Spinal cord (tissue), 10 donors: ENCODE data around the gene TTC32. TPM values are rescaled to one million over a fixed set of nuclear protein-coding genes. Genes with fewer than 3 reads are reported as not detected.
A peak's percentile ranks its signal among the peaks of the same experiment; 100 is the strongest.
"Not testable (repeated sequence)": the region's sequence is repeated elsewhere in the genome, so short reads cannot be mapped to it uniquely, and the experiment has no call there.

ENCODE experiments used
- DNase-seq, 6 donors: peaks; one replicate each; pipeline versions ENCODE4 v3.0.0 to v3.0.0-alpha.2; 2013 to 2015; ENCODE audit warnings: low spot score in 6 of 6, low read depth in 4 of 6
- H3K27ac ChIP-seq: one replicate; pipeline ENCODE4 v1.5.1; 2013; ENCODE audit warnings: low read depth, low read length, control low read depth
- H3K27me3 ChIP-seq: one replicate; pipeline ENCODE4 v1.6.1; 2013; ENCODE audit warnings: low read length; ENCODE audit not compliant: control insufficient read depth, insufficient read depth
- H3K36me3 ChIP-seq: one replicate; pipeline ENCODE4 v1.6.1; 2013; ENCODE audit warnings: low read length; ENCODE audit not compliant: control insufficient read depth, insufficient read depth
- H3K4me1 ChIP-seq: one replicate; pipeline ENCODE4 v1.6.1; 2013; ENCODE audit warnings: low read length; ENCODE audit not compliant: control insufficient read depth, insufficient read depth
- H3K4me3 ChIP-seq: one replicate; pipeline ENCODE4 v1.5.1; 2013; ENCODE audit warnings: low read depth, low read length, control low read depth
- H3K9me3 ChIP-seq: one replicate; pipeline ENCODE4 v1.6.1; 2013; ENCODE audit warnings: low read length; ENCODE audit not compliant: control insufficient read depth, insufficient read depth
- WGBS: methylation state at CpG from one replicate; pipeline ENCODE4 v1.1.5; 2013; ENCODE audit warnings: missing lambda C conversion rate; ENCODE audit not compliant: insufficient coverage; 5-methylcytosine and 5-hydroxymethylcytosine counted together
- polyA plus RNA-seq, 2 donors: library from polyadenylated mRNA; unstranded; fragments of 120-200 nt; gene quantifications; one replicate each; pipeline ENCODE4 v1.2.1, GENCODE V29; 2013; ENCODE audit not compliant: insufficient read length in 2 of 2
- total RNA-seq, 2 donors: library from RNA; depleted of rRNA in 1 of 2; stranded (reverse); fragments of 120-200 nt in 1 of 2; fragments of >200 nt in 1 of 2; gene quantifications; one replicate each; pipeline versions ENCODE4 v1.2.3 to v1.2.4, GENCODE V29; 2013 to 2014
- donor health status: healthy.

The TTC32 gene
- total and polyA plus RNA-seq, 4 donors: 10.7 to 34.2 (median 21.8) TPM

GRCh38 chr2:19932928-19933327 lies 31.1 kb upstream of the TTC32 start:
- WGBS: 63% methylated on average over 2 of the region's 2 CpGs
- no peaks in the 10 kb centered on the region for H3K4me1 ChIP-seq
- no peak overlapping the region for H3K4me3 ChIP-seq
- no peaks in the 10 kb centered on the region for H3K27me3 ChIP-seq
- H3K36me3 ChIP-seq: peaks cover 6% of the 10 kb centered on the region
- H3K9me3 ChIP-seq: peaks cover 3% of the 10 kb centered on the region
- H3K27ac ChIP-seq: no peak overlapping the region
- peak in 1 of 6 donors; percentile 3 for DNase-seq

GRCh38 chr2:19929226-19929625 lies 27.4 kb upstream of the TTC32 start:
- no peak for DNase-seq
- Histone ChIP-seq H3K4me1 (no peaks in the 10 kb centered on the region), H3K36me3 (peaks cover 6% of the 10 kb centered on the region)

GRCh38 chr2:19927816-19928215 lies 26.0 kb upstream of the TTC32 start:
- DNase-seq, H3K27ac ChIP-seq, H3K9me3 ChIP-seq, H3K4me3 ChIP-seq, H3K27me3 ChIP-seq, H3K4me1 ChIP-seq, H3K36me3 ChIP-seq: not testable (repeated sequence)
- WGBS: no CpG with 5 or more reads among the region's 1 CpG

More at GRCh38 chr2:19929226-19929625, 27.4 kb upstream of the TTC32 start:
- no peak overlapping the region for H3K4me3 ChIP-seq
- H3K27ac ChIP-seq: no peak overlapping the region
- H3K27me3 ChIP-seq: no peaks in the 10 kb centered on the region
- H3K9me3 ChIP-seq: peaks cover 3% of the 10 kb centered on the region

- not testable (repeated sequence) for H3K4me1 ChIP-seq, H3K27me3 ChIP-seq, DNase-seq, H3K27ac ChIP-seq, H3K36me3 ChIP-seq, H3K4me3 ChIP-seq, H3K9me3 ChIP-seq
- WGBS: 87% methylated on average over 4 of the region's 4 CpGs
These were observed 22.7 kb upstream of the TTC32 start for GRCh38 chr2:19924526-19924925.

GRCh38 chr2:19922188-19922587 lies 20.4 kb upstream of the TTC32 start:
- H3K36me3 ChIP-seq, H3K27ac ChIP-seq, H3K4me3 ChIP-seq, H3K4me1 ChIP-seq, DNase-seq, H3K27me3 ChIP-seq, H3K9me3 ChIP-seq: not testable (repeated sequence)
- no CpG with 5 or more reads among the region's 3 CpGs for WGBS

- DNase-seq: no peak
- Histone ChIP-seq H3K27me3 (no peaks in the 10 kb centered on the region), H3K27ac (no peak overlapping the region), H3K4me3 (no peak overlapping the region), H3K4me1 (no peaks in the 10 kb centered on the region), H3K9me3 (no peaks in the 10 kb centered on the region), H3K36me3 (peaks cover 5% of the 10 kb centered on the region)
- 85% methylated on average over 6 of the region's 6 CpGs for WGBS
These were observed 14.7 kb upstream of the TTC32 start for GRCh38 chr2:19916385-19916950.

GRCh38 chr2:19914266-19914975 lies 12.6 kb upstream of the TTC32 start:
- Histone ChIP-seq H3K27me3 (no peaks in the 10 kb centered on the region), H3K4me3 (no peak overlapping the region), H3K27ac (no peak overlapping the region), H3K36me3 (peaks cover 5% of the 10 kb centered on the region), H3K4me1 (no peaks in the 10 kb centered on the region), H3K9me3 (no peaks in the 10 kb centered on the region)
- no CpG with 5 or more reads among the region's 1 CpG for WGBS
- DNase-seq: no peak

GRCh38 chr2:19911808-19912509 lies 10.2 kb upstream of the TTC32 start:
- no peaks in the 10 kb centered on the region for H3K4me1 ChIP-seq
- H3K27me3 ChIP-seq: no peaks in the 10 kb centered on the region
- DNase-seq: no peak
- 89% methylated on average over 4 of the region's 9 CpGs for WGBS
- peaks cover 5% of the 10 kb centered on the region for H3K36me3 ChIP-seq
- H3K4me3 ChIP-seq: no peak overlapping the region
- no peaks in the 10 kb centered on the region for H3K9me3 ChIP-seq
- no peak overlapping the region for H3K27ac ChIP-seq

- WGBS: 0% methylated on average over 5 of the region's 21 CpGs
These were observed 495 bp upstream of the TTC32 start for GRCh38 chr2:19902216-19902740.

More at GRCh38 chr2:19902216-19902740, 495 bp upstream of the TTC32 start:
- Histone ChIP-seq H3K36me3 (no peaks in the 10 kb centered on the region), H3K9me3 (no peaks in the 10 kb centered on the region), H3K4me3 (peak overlapping the region; percentile 96), H3K27ac (peak overlapping the region; percentile 99), H3K4me1 (peaks cover 7% of the 10 kb centered on the region), H3K27me3 (no peaks in the 10 kb centered on the region)
- DNase-seq: no peak
